ENCODE results near the gene DNAJC18.
A peak's percentile ranks its signal among the peaks of the same experiment; 100 is the strongest.
"Not testable (repeated sequence)": the region's sequence is repeated elsewhere in the genome, so short reads cannot be mapped to it uniquely, and the experiment has no call there.

The DNAJC18 gene

GRCh38 chr5:139439013-139439903 lies at the start of gene DNAJC18:
DNAJC18 (minus strand) TSS chr5:139439525; CDS start chr5:139439445, 80 bp downstream.
- no peak for DNase-seq (ENCODE audit: low read depth, low spot score)
- CTCF ChIA-PET, result interaction anchor here (0.9 to 8.4 kb wide), 4 partner anchors 12 to 75 kb away, joined by 3 to 87 read pairs (median 30); partner anchors contain the start of gene STING1

GRCh38 chr5:139488260-139488659 lies 48.9 kb upstream of the DNAJC18 start:
- ChIA-PET CTCF (interaction anchor here (0.6 to 0.8 kb wide), 2 partner anchors 43 to 78 kb away, joined by 3 read pairs; no protein-coding TSS in a partner anchor), POLR2A (interaction anchor here (1.2 kb wide), 1 partner anchor 49 kb away, joined by 3 read pairs; the partner anchor contains the start of gene DNAJC18)
- DNase-seq (ENCODE audit: low read depth, low spot score), result no peak
- no peak overlapping the region for H3K4me3 ChIP-seq (ENCODE audit: low read depth, low read length)
- no peak for TF ChIP-seq CTCF (IDR thresholded peaks at IDR 0.05; ENCODE audit: insufficient read depth, low read length, missing control alignments)

More at GRCh38 chr5:139439013-139439903, at the start of gene DNAJC18:
- POLR2A ChIA-PET, result interaction anchor here (0.7 to 1.8 kb wide), 5 partner anchors 16 to 50 kb away, joined by 3 to 11 read pairs (median 5); partner anchors contain the start of gene STING1
- no peak for TF ChIP-seq CTCF (IDR thresholded peaks at IDR 0.05; ENCODE audit: insufficient read depth, low read length, missing control alignments)
- peak within 1 kb of the TSS; percentile 91 for H3K4me3 ChIP-seq (ENCODE audit: low read depth, low read length)

DNA sequence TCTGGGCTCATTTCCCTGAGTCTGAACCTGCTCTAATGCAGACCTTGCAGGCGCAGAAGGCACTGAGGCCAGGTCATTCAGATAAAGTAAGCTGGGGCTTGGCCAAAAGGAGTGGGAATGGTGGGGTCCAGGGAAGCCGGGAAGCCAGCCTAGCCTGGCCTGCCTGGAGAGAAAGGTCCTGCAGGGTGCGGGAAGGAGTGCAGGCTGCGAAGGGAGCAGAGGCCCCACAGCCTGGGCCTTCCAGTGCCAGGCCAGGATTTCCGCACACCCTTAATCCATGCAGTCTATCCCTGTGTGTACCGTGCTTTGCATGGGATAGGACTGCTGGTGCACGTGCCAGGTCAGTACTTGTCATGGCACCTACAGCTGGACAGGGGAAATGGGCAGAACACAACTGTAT lies 46.9 kb upstream of the DNAJC18 start:
- ChIA-PET CTCF (no interaction called here), POLR2A (no interaction called here)
- no peak for TF ChIP-seq CTCF (IDR thresholded peaks at IDR 0.05; ENCODE audit: insufficient read depth, low read length, missing control alignments)
- no peak for DNase-seq (ENCODE audit: low read depth, low spot score)
- H3K4me3 ChIP-seq (ENCODE audit: low read depth, low read length), result no peak overlapping the region

- ChIA-PET POLR2A (interaction anchor here (0.7 to 1.4 kb wide), 6 partner anchors 12 to 43 kb away, joined by 3 to 11 read pairs (median 5); partner anchors contain the start of gene DNAJC18), CTCF (interaction anchor here (1.0 to 2.0 kb wide), 11 partner anchors 9 to 77 kb away, joined by 3 to 17 read pairs (median 5); partner anchors contain the start of genes DNAJC18 and SMIM33)
- not testable (repeated sequence) for DNase-seq (ENCODE audit: low read depth, low spot score)
- H3K4me3 ChIP-seq (ENCODE audit: low read depth, low read length), result peak overlapping the region; percentile 9; the same call in 1 of the 2 replicates
Measured at GRCh38 chr5:139482890-139483208, 43.5 kb upstream of the DNAJC18 start.

GRCh38 chr5:139482050-139482889 lies 42.9 kb upstream of the DNAJC18 start, which contains the start of gene STING1:
STING1 (minus strand) TSS chr5:139482758; CDS start chr5:139481704, 1,054 bp downstream.
- peak; percentile 87 for DNase-seq (ENCODE audit: low read depth, low spot score)
- H3K4me3 ChIP-seq (ENCODE audit: low read depth, low read length), result peak within 1 kb of the TSS; percentile 71
- ChIA-PET CTCF (interaction anchor here (0.8 to 2.0 kb wide), 15 partner anchors 9 to 78 kb away, joined by 3 to 17 read pairs (median 4); partner anchors contain the start of genes DNAJC18, ECSCR and SMIM33), POLR2A (interaction anchor here (0.7 to 1.4 kb wide), 7 partner anchors 12 to 78 kb away, joined by 3 to 11 read pairs (median 5); partner anchors contain the start of genes DNAJC18 and UBE2D2)
- TF ChIP-seq CTCF (IDR thresholded peaks at IDR 0.05; ENCODE audit: insufficient read depth, low read length, missing control alignments), result no peak

GRCh38 chr5:139481580-139482049 lies 42.3 kb upstream of the DNAJC18 start:
- no peak for DNase-seq (ENCODE audit: low read depth, low spot score)
- ChIA-PET POLR2A (interaction anchor here (0.9 to 1.4 kb wide), 4 partner anchors 13 to 79 kb away, joined by 4 to 11 read pairs (median 6); partner anchors contain the start of genes DNAJC18 and UBE2D2), CTCF (interaction anchor here (0.8 to 2.0 kb wide), 15 partner anchors 8 to 63 kb away, joined by 3 to 17 read pairs (median 5); partner anchors contain the start of genes DNAJC18, ECSCR and SMIM33)
- TF ChIP-seq CTCF (IDR thresholded peaks at IDR 0.05; ENCODE audit: insufficient read depth, low read length, missing control alignments), result peak; percentile 34
- H3K4me3 ChIP-seq (ENCODE audit: low read depth, low read length), result peak overlapping the region; percentile 71
